GM21619 (cell line): ENCODE measurements around the gene FITM1.

Experiments
- ATAC-seq: cut with Tn5 transposase; IDR thresholded peaks from one replicate; pipeline ENCODE4 v1.9.1; 2021; ENCODE audit not compliant: unreplicated experiment

Gene FITM1

GRCh38 chr14:24137529-24138395 is 7.3 kb downstream of the FITM1 start:
- no peak for ATAC-seq

GRCh38 chr14:24138396-24139271 is 8.2 kb downstream of the FITM1 start:
- ATAC-seq = no peak

- no peak for ATAC-seq
Observed at GRCh38 chr14:24139272-24139934, 8.9 kb downstream of the FITM1 start.

- peak; percentile 80 for ATAC-seq
Observed at GRCh38 chr14:24141097-24141880, 10.8 kb downstream of the FITM1 start, which contains the start of gene EMC9. Gene EMC9 (minus strand): TSS chr14:24141591. CDS start chr14:24141304, 287 bp downstream.

- ATAC-seq = no peak
Observed at GRCh38 chr14:24143511-24143910, 13.1 kb downstream of the FITM1 start.

- no peak for ATAC-seq
Observed at GRCh38 chr14:24144451-24144850, 14.0 kb downstream of the FITM1 start.

- no peak for ATAC-seq
Observed at GRCh38 chr14:24145219-24145618, 14.8 kb downstream of the FITM1 start.

- ATAC-seq = no peak
Observed at GRCh38 chr14:24145690-24146452, 15.4 kb downstream of the FITM1 start.

- ATAC-seq = peak; percentile 63
Observed at GRCh38 chr14:24146453-24146977, 16.1 kb downstream of the FITM1 start, which contains the start of gene PSME2. Gene PSME2 (minus strand): TSS chr14:24146610. CDS start chr14:24146581, 29 bp downstream.

GRCh38 chr14:24146978-24147760 is 16.7 kb downstream of the FITM1 start, which contains the start of gene RNF31:
Gene RNF31 (plus strand): TSS chr14:24147498. CDS start chr14:24147699, 201 bp downstream.
- peak; percentile 72 for ATAC-seq

GRCh38 chr14:24147761-24148428 is 17.4 kb downstream of the FITM1 start:
- no peak for ATAC-seq

GRCh38 chr14:24149302-24149969 is 19.0 kb downstream of the FITM1 start:
- ATAC-seq = no peak

GRCh38 chr14:24150061-24150460 is 19.6 kb downstream of the FITM1 start:
- no peak for ATAC-seq

GRCh38 chr14:24150567-24150966 is 20.1 kb downstream of the FITM1 start:
- ATAC-seq = no peak

- ATAC-seq = no peak
Observed at GRCh38 chr14:24150993-24151392, 20.5 kb downstream of the FITM1 start.

GRCh38 chr14:24151404-24152080 is 21.1 kb downstream of the FITM1 start:
- ATAC-seq = no peak

GRCh38 chr14:24155100-24155499 is 24.6 kb downstream of the FITM1 start:
- no peak for ATAC-seq
